ENCODE results near the gene ZNF598. TPM values are rescaled to one million over a fixed set of nuclear protein-coding genes. Genes with fewer than 3 reads are reported as not detected.
A peak's percentile ranks its signal among the peaks of the same experiment; 100 is the strongest.

ZNF598 gene
- 10 to 100 TPM; 28.5 to 43.0 (median 34.6) TPM for total RNA-seq

GRCh38 chr16:2009791-2010510 is at the start of gene ZNF598:
TSS of gene ZNF598 (minus strand) at chr16:2009821.
- H3K36me3 ChIP-seq, result peaks cover 0 to 4% of the 10 kb centered on the region in 2 donors
- peak in 3 of 4 experiments; percentile 11 to 26 (median 20) for TF ChIP-seq CTCF (IDR thresholded peaks at IDR 0.05)
- TF ChIP-seq POLR2AphosphoS5 (IDR thresholded peaks at IDR 0.05), result peak; percentile 88
- TF ChIP-seq POLR2A (IDR thresholded peaks at IDR 0.05), result peak; percentile 89 to 93
- no peak for TF ChIP-seq EP300 (IDR thresholded peaks at IDR 0.05)
- H3K4me3 ChIP-seq, result peak within 1 kb of the TSS; percentile 70 to 90
- H3K27ac ChIP-seq, result peak within 1 kb of the TSS; percentile 92 to 95 (median 94)
- ATAC-seq, result peak; percentile 96
- H3K27me3 ChIP-seq, result no peaks in the 10 kb centered on the region
- WGBS, 2 donors (ENCODE audit: low coverage in 1 of 2), result 0 to 8% methylated on average over 2 to 8 of the region's 52 CpGs
- H3K9me3 ChIP-seq, result no peaks in the 10 kb centered on the region
- H3K4me1 ChIP-seq, result peaks cover 4 to 53% (median 33%) of the 10 kb centered on the region in 3 donors

DNA sequence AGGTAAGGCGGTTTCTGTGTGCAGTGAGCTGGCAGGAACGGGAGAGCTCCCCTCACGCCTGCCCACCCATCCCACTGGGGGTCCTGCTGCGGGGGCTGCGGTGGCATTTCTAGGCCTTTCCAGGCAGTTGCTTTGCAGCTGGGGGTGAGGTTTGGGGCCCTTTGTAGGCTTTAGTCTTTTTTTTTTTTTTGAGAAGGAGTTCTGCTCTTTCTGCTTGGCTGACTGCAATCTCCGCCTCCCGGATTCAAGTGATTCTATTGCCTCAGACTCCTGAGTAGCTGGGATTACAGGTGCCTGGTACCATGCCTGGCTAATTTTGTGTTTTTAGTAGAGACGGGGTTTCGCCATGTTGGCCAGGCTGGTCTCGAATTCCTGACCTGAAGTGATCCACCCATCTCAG is 49.3 kb upstream of the ZNF598 start:
- no peak overlapping the region for H3K27ac ChIP-seq
- H3K4me3 ChIP-seq, result no peak overlapping the region
- TF ChIP-seq CTCF (IDR thresholded peaks at IDR 0.05), result no peak
- TF ChIP-seq POLR2A (IDR thresholded peaks at IDR 0.05), result no peak
- TF ChIP-seq EP300 (IDR thresholded peaks at IDR 0.05), result no peak
- no peak for TF ChIP-seq POLR2AphosphoS5 (IDR thresholded peaks at IDR 0.05)
- no peaks in the 10 kb centered on the region for H3K9me3 ChIP-seq
- H3K36me3 ChIP-seq, result peaks cover 0 to 95% of the 10 kb centered on the region in 2 donors
- ATAC-seq, result no peak
- 96 to 100% methylated on average over 2 to 10 of the region's 10 CpGs for whole genome bisulfite sequencing, 2 donors (ENCODE audit: low coverage in 1 of 2)
- H3K4me1 ChIP-seq, result no peaks in the 10 kb centered on the region
- no peaks in the 10 kb centered on the region for H3K27me3 ChIP-seq

- WGBS, 2 donors (ENCODE audit: low coverage in 1 of 2), result 80 to 96% methylated on average over 1 to 5 of the region's 13 CpGs
- H3K36me3 ChIP-seq, result peaks cover 0 to 95% of the 10 kb centered on the region in 2 donors
Observed at GRCh38 chr16:2058420-2058819, 48.8 kb upstream of the ZNF598 start.

GRCh38 chr16:2057438-2057837 is 47.8 kb upstream of the ZNF598 start:
- 75 to 78% methylated on average over 4 to 7 of the region's 10 CpGs for WGBS, 2 donors (ENCODE audit: low coverage in 1 of 2)

More at GRCh38 chr16:2058420-2058819, 48.8 kb upstream of the ZNF598 start:
- Histone ChIP-seq H3K27me3 (no peaks in the 10 kb centered on the region), H3K4me1 (no peaks in the 10 kb centered on the region), H3K9me3 (no peaks in the 10 kb centered on the region), H3K27ac (no peak overlapping the region), H3K4me3 (no peak overlapping the region)
- ATAC-seq, result no peak
- TF ChIP-seq EP300 (IDR thresholded peaks at IDR 0.05) (no peak), CTCF (IDR thresholded peaks at IDR 0.05) (no peak), POLR2AphosphoS5 (IDR thresholded peaks at IDR 0.05) (no peak), POLR2A (IDR thresholded peaks at IDR 0.05) (no peak)

DNA sequence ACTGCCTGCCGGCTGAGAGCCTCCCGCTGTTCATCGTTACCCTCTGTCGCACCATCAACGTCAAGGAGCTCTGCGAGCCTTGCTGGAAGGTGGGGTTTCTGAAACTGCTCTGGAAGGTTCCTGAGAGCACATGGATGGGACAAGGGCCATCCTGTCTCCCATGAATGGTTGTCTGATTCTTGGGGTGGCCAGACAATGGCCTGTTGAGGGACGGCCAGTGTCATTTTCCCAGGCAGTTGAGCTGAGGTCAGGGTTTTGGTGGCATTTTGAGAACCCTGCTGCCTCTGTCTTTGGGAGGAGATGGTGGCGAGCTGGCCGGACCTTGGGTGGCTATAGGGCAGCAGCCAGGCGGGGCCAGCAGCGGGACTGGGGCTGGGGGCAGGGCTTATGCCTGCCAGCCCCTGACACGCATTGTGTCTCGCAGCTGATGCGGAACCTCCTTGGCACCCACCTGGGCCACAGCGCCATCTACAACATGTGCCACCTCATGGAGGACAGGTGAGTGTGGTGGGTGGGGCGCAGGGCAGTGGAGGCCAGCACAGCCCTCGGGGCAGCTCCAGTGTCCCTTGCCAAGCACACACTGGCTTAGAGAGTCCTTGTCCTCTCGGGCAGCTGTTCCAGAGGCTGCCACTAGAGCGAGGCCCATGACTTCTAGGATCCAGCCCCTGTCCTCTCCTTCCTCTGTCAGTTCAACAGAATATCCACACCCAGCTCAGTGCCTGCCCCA is 47.2 kb upstream of the ZNF598 start:
- Histone ChIP-seq H3K4me1 (no peaks in the 10 kb centered on the region), H3K36me3 (peaks cover 0 to 95% of the 10 kb centered on the region in 2 donors), H3K27ac (peak overlapping the region in 2 of 4 donors; percentile 17 to 28), H3K9me3 (no peaks in the 10 kb centered on the region), H3K4me3 (no peak overlapping the region), H3K27me3 (no peaks in the 10 kb centered on the region)
- TF ChIP-seq EP300 (IDR thresholded peaks at IDR 0.05) (no peak), CTCF (IDR thresholded peaks at IDR 0.05) (peak in 2 of 4 experiments; percentile 10 to 18)
- peak; percentile 30 for ATAC-seq
- WGBS, 2 donors (ENCODE audit: low coverage in 1 of 2), result no CpG with 5 or more reads among the region's 19 CpGs

More at GRCh38 chr16:2057438-2057837, 47.8 kb upstream of the ZNF598 start:
- TF ChIP-seq POLR2A (IDR thresholded peaks at IDR 0.05), result no peak
- no peak for ATAC-seq
- H3K36me3 ChIP-seq, result peaks cover 0 to 95% of the 10 kb centered on the region in 2 donors
- H3K27me3 ChIP-seq, result no peaks in the 10 kb centered on the region
- H3K27ac ChIP-seq, result no peak overlapping the region
- H3K9me3 ChIP-seq, result no peaks in the 10 kb centered on the region
- H3K4me3 ChIP-seq, result no peak overlapping the region
- H3K4me1 ChIP-seq, result no peaks in the 10 kb centered on the region
